H9 (cell line): ENCODE measurements around the gene ZER1. TPM values are rescaled to one million over a fixed set of nuclear protein-coding genes. Genes with fewer than 3 reads are reported as not detected.
"Not testable (repeated sequence)": the region's sequence is repeated elsewhere in the genome, so short reads cannot be mapped to it uniquely, and the experiment has no call there.

ENCODE experiments used
- DNase-seq: peaks from one replicate; pipeline ENCODE4 v3.0.0-alpha.2; 2017
- H2AFZ ChIP-seq: one replicate; pipeline ENCODE4 v1.6.1; 2013; ENCODE audit warnings: mild to moderate bottlenecking, low read length, control low read depth, moderate library complexity
- H2AK5ac ChIP-seq: 2 replicates; pipeline ENCODE4 v1.6.1; 2013; ENCODE audit warnings: low read length, control low read depth, mixed read lengths; ENCODE audit not compliant: insufficient read length
- H2BK120ac ChIP-seq: one replicate; pipeline ENCODE4 v1.6.1; 2013; ENCODE audit warnings: low read depth, mild to moderate bottlenecking, low read length, control low read depth, inconsistent platforms; ENCODE audit not compliant: poor library complexity, severe bottlenecking
- H2BK12ac ChIP-seq: 2 replicates; pipeline ENCODE4 v1.6.1; 2013; ENCODE audit warnings: low read length, control low read depth, mixed read lengths, low read depth; ENCODE audit not compliant: insufficient read length
- H2BK15ac ChIP-seq: 2 replicates; pipeline ENCODE4 v1.6.1; 2013; ENCODE audit warnings: low read depth, low read length, control low read depth
- H2BK20ac ChIP-seq: one replicate; pipeline ENCODE4 v1.6.1; 2013; ENCODE audit warnings: low read depth, mild to moderate bottlenecking, low read length, control low read depth, inconsistent platforms; ENCODE audit not compliant: poor library complexity, severe bottlenecking
- H2BK5ac ChIP-seq: 2 replicates; pipeline ENCODE4 v1.6.1; 2013; ENCODE audit warnings: low read length, control low read depth, mixed read lengths; ENCODE audit not compliant: insufficient read length
- H3K14ac ChIP-seq: 2 replicates; pipeline ENCODE4 v1.6.1; 2013; ENCODE audit warnings: low read length, control low read depth; ENCODE audit not compliant: insufficient read depth
- H3K18ac ChIP-seq: 2 replicates; pipeline ENCODE4 v1.6.1; 2013; ENCODE audit warnings: low read depth, mild to moderate bottlenecking, mixed read lengths, low read length, control low read depth; ENCODE audit not compliant: insufficient read length
- H3K23ac ChIP-seq: 2 replicates; pipeline ENCODE4 v1.6.1; 2013; ENCODE audit warnings: low read length, control low read depth, mixed read lengths, low read depth; ENCODE audit not compliant: insufficient read length
- H3K23me2 ChIP-seq: 2 replicates; pipeline ENCODE4 v1.6.1; 2013; ENCODE audit warnings: low read depth, mild to moderate bottlenecking, mixed read lengths, low read length, control low read depth; ENCODE audit not compliant: insufficient read length, poor library complexity, severe bottlenecking
- H3K27ac ChIP-seq: 2 replicates; pipeline ENCODE4 v1.5.1; 2013; ENCODE audit warnings: low read length, control low read depth, mixed read lengths, low read depth; ENCODE audit not compliant: insufficient read length
- H3K27me3 ChIP-seq: 2 replicates; pipeline ENCODE4 v1.6.1; 2013; ENCODE audit warnings: low read length, control low read depth, inconsistent platforms; ENCODE audit not compliant: insufficient read depth
- H3K4ac ChIP-seq: 2 replicates; pipeline ENCODE4 v1.6.1; 2013; ENCODE audit warnings: low read depth, mild to moderate bottlenecking, control low read depth, inconsistent platforms, low read length, moderate library complexity
- H3K4me1 ChIP-seq: 2 replicates; pipeline ENCODE4 v1.6.1; 2013; ENCODE audit warnings: low read length, control low read depth, inconsistent platforms; ENCODE audit not compliant: insufficient read depth
- H3K4me2 ChIP-seq: 2 replicates; pipeline ENCODE4 v1.6.1; 2013; ENCODE audit warnings: low read length, control low read depth, mixed read lengths; ENCODE audit not compliant: insufficient read length, insufficient read depth
- H3K56ac ChIP-seq: 2 replicates; pipeline ENCODE4 v1.6.1; 2013; ENCODE audit warnings: low read depth, mild to moderate bottlenecking, mixed read lengths, low read length, control low read depth; ENCODE audit not compliant: insufficient read length
- H3K79me1 ChIP-seq: 2 replicates; pipeline ENCODE4 v1.6.1; 2013; ENCODE audit warnings: low read depth, mild to moderate bottlenecking, moderate library complexity, low read length, control low read depth, inconsistent platforms; ENCODE audit not compliant: insufficient read depth, poor library complexity, severe bottlenecking
- H3K79me2 ChIP-seq: 2 replicates; pipeline ENCODE4 v1.6.1; 2013; ENCODE audit warnings: low read length, control low read depth, inconsistent platforms; ENCODE audit not compliant: insufficient read depth
- H3K9ac ChIP-seq: 2 replicates; pipeline ENCODE4 v1.6.1; 2013; ENCODE audit warnings: low read length, control low read depth, mixed read lengths; ENCODE audit not compliant: insufficient read length; ENCODE audit errors: extremely low read depth
- H3K9me3 ChIP-seq: one replicate; pipeline ENCODE4 v1.6.1; 2013; ENCODE audit warnings: low read depth, low read length, inconsistent platforms; ENCODE audit not compliant: control insufficient read depth
- H3T11ph ChIP-seq: one replicate; pipeline ENCODE4 v1.6.1; 2013; ENCODE audit warnings: mild to moderate bottlenecking, low read length, control low read depth, inconsistent platforms
- H4K20me1 ChIP-seq: one replicate; pipeline ENCODE4 v1.6.1; 2013; ENCODE audit not compliant: control insufficient read depth, insufficient read length, insufficient read depth
- H4K5ac ChIP-seq: 2 replicates; pipeline ENCODE4 v1.6.1; 2013; ENCODE audit warnings: low read depth, mild to moderate bottlenecking, mixed read lengths, low read length, control low read depth; ENCODE audit not compliant: insufficient read length
- H4K8ac ChIP-seq: replicated peaks from 2 replicates; pipeline ENCODE4 v1.6.1; 2013; ENCODE audit warnings: low read length, control low read depth, mixed read lengths, low read depth; ENCODE audit not compliant: insufficient read length
- H4K91ac ChIP-seq: 2 replicates; pipeline ENCODE4 v1.6.1; 2013; ENCODE audit warnings: low read depth, mild to moderate bottlenecking, moderate library complexity, mixed read lengths, low read length, control low read depth; ENCODE audit not compliant: insufficient read length
- H3K27ac Mint-ChIP-seq, 3 experiments: 2 replicates in 2 of 3; 3 replicates in 1 of 3; pipeline ENCODE4 v1.8.0; 2020 to 2021; ENCODE audit warnings: mixed read lengths in 3 of 3, mild to moderate bottlenecking in 1 of 3, moderate library complexity in 1 of 3
- H3K27me3 Mint-ChIP-seq: 2 replicates; pipeline ENCODE4 v1.8.0; 2021; ENCODE audit warnings: low read depth, mild to moderate bottlenecking, moderate library complexity, mixed read lengths
- H3K36me3 Mint-ChIP-seq, 3 experiments: 2 replicates in 2 of 3; 3 replicates in 1 of 3; pipeline ENCODE4 v1.8.0; 2020 to 2021; ENCODE audit warnings: low read depth in 3 of 3, mixed read lengths in 3 of 3; ENCODE audit not compliant: insufficient read depth in 1 of 3
- H3K4me1 Mint-ChIP-seq, 2 experiments: 2 replicates each; pipeline ENCODE4 v1.8.0; 2020; ENCODE audit warnings: mixed read lengths in 2 of 2
- H3K4me3 Mint-ChIP-seq, 2 experiments: 2 replicates in 1 of 2; 3 replicates in 1 of 2; pipeline ENCODE4 v1.8.0; 2020 to 2021; ENCODE audit warnings: mild to moderate bottlenecking in 2 of 2, mixed read lengths in 2 of 2, moderate library complexity in 1 of 2
- H3K9me3 Mint-ChIP-seq, 2 experiments: 2 replicates in 1 of 2; 3 replicates in 1 of 2; pipeline ENCODE4 v1.8.0; 2020; ENCODE audit warnings: mild to moderate bottlenecking in 2 of 2, mixed read lengths in 2 of 2, moderate library complexity in 1 of 2
- WGBS: extraction: QIAGEN DNeasy Blood & Tissue Kit; methylation state at CpG from one replicate; pipeline ENCODE4 v1.1.7; 2013; ENCODE audit warnings: missing lambda C conversion rate, low lambda C conversion rate, mixed read lengths; ENCODE audit not compliant: insufficient read length; ENCODE audit errors: extremely low coverage; 5-methylcytosine and 5-hydroxymethylcytosine counted together
- total RNA-seq: library from RNA; stranded (reverse); gene quantifications from 2 replicates; pipeline ENCODE4 v1.2.1, GENCODE V29; 2021
- TF ChIP-seq, protein P1 (sequence below): fragments of 200-600 bp; sonication (generic); conservative IDR thresholded peaks from 3 replicates; pipeline ENCODE4 v1.8.0; 2021; ENCODE audit warnings: antibody characterized with exemption, mild to moderate bottlenecking

The ZER1 gene
- total RNA-seq, 1 experiment from 2014 or later, result 24.2 TPM

DNA sequence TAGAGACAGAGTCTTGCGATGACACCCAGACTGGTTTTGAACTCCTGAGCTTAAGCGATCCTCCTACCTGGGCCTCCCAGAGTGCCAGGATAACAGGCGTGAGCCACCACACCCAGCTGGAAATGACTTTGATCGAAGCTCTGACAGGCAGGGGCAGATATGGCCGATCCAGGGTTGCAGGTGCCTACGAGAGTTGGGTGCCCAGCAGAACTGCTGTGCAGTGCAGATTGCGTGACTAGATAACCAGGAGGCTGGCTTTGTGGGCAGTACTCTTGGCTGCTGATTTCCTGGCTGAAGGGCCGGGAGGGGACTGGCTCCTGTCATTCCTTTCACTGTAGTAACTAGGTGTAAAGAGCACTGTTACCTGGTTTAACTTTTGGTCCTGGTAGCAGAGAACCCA lies 27.2 kb upstream of the ZER1 start:
- Histone ChIP-seq H3T11ph (no peak overlapping the region), H4K91ac (no peak overlapping the region), H4K5ac (no peak overlapping the region), H3K9ac (no peak overlapping the region), H3K56ac (no peak overlapping the region), H4K8ac (no peak overlapping the region), H3K4me2 (no peak overlapping the region), H3K79me1 (no peaks in the 10 kb centered on the region), H3K23ac (no peak overlapping the region), H2BK120ac (no peak overlapping the region), H3K27ac (no peak overlapping the region), H3K23me2 (no peaks in the 10 kb centered on the region), H3K4me1 (no peaks in the 10 kb centered on the region), H2AK5ac (no peak overlapping the region), H3K14ac (no peak overlapping the region), H4K20me1 (no peaks in the 10 kb centered on the region), H2BK15ac (no peak overlapping the region), H3K9me3 (no peaks in the 10 kb centered on the region), H2BK20ac (no peak overlapping the region), H3K18ac (no peak overlapping the region), H3K79me2 (no peaks in the 10 kb centered on the region), H2BK5ac (no peak overlapping the region), H2AFZ (no peak overlapping the region), H3K4ac (no peak overlapping the region), H2BK12ac (no peak overlapping the region), H3K27me3 (no peaks in the 10 kb centered on the region)
- no peaks in the 10 kb centered on the region for H3K4me1 Mint-ChIP-seq
- H3K27ac Mint-ChIP-seq, result no peak overlapping the region
- TF ChIP-seq, protein P1, sequence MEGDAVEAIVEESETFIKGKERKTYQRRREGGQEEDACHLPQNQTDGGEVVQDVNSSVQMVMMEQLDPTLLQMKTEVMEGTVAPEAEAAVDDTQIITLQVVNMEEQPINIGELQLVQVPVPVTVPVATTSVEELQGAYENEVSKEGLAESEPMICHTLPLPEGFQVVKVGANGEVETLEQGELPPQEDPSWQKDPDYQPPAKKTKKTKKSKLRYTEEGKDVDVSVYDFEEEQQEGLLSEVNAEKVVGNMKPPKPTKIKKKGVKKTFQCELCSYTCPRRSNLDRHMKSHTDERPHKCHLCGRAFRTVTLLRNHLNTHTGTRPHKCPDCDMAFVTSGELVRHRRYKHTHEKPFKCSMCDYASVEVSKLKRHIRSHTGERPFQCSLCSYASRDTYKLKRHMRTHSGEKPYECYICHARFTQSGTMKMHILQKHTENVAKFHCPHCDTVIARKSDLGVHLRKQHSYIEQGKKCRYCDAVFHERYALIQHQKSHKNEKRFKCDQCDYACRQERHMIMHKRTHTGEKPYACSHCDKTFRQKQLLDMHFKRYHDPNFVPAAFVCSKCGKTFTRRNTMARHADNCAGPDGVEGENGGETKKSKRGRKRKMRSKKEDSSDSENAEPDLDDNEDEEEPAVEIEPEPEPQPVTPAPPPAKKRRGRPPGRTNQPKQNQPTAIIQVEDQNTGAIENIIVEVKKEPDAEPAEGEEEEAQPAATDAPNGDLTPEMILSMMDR, result no peak
- no peak overlapping the region for H3K4me3 Mint-ChIP-seq
- peaks cover 4 to 64% (median 40%) of the 10 kb centered on the region in 3 experiments; a peak in 6 of 7 replicates for H3K36me3 Mint-ChIP-seq
- no CpG with 5 or more reads among the region's 8 CpGs for WGBS
- no peak for DNase-seq
- no peaks in the 10 kb centered on the region for H3K27me3 Mint-ChIP-seq
- H3K9me3 Mint-ChIP-seq, result no peaks in the 10 kb centered on the region

DNA sequence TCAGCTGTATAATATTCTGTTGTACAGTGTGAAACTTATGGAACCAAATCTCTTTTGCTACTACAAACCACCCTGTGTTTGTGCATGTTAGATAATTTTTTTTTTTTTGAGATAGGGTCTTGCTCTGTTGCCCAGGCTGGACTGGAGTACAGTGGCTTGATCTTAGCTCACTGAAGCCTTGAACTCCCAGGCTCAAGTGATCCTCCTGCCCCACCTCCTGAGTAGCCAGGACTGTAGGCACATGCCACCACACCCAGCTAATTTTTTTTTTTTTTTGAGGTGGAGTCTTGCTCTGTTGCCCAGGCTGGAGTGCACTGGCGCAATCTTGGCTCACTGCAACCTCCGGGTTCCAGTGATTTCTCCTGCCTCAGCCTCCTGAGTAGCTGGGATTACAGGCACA lies 23.2 kb upstream of the ZER1 start:
- not testable (repeated sequence) for H3K4me2 ChIP-seq, DNase-seq, H3K4me1 ChIP-seq, H3K9me3 Mint-ChIP-seq, H3K56ac ChIP-seq, H3K4ac ChIP-seq, H2BK12ac ChIP-seq, H3K79me1 ChIP-seq, H3K4me3 Mint-ChIP-seq, H3K79me2 ChIP-seq, H3K27me3 Mint-ChIP-seq, H4K5ac ChIP-seq, H3K18ac ChIP-seq, H3K9ac ChIP-seq, H2BK120ac ChIP-seq, H2BK15ac ChIP-seq, H3K23me2 ChIP-seq, H4K8ac ChIP-seq, H3K4me1 Mint-ChIP-seq, H3K27me3 ChIP-seq, H3K27ac Mint-ChIP-seq, H3T11ph ChIP-seq, H3K14ac ChIP-seq, H2BK20ac ChIP-seq, H4K20me1 ChIP-seq, H3K23ac ChIP-seq, H2BK5ac ChIP-seq, H2AFZ ChIP-seq, H2AK5ac ChIP-seq, H3K9me3 ChIP-seq, H3K27ac ChIP-seq, H4K91ac ChIP-seq
- whole genome bisulfite sequencing, result no CpG with 5 or more reads among the region's 2 CpGs
- H3K36me3 Mint-ChIP-seq, result peaks cover 5 to 59% (median 39%) of the 10 kb centered on the region in 3 experiments; a peak in 6 of 7 replicates
